GM18909 (cell line): ENCODE measurements around the gene PLXND1.

Source experiments
- ATAC-seq: cut with Tn5 transposase; IDR thresholded peaks from one replicate; pipeline ENCODE4 v1.9.1; 2021; ENCODE audit warnings: mild to moderate bottlenecking; ENCODE audit not compliant: unreplicated experiment, poor library complexity

PLXND1 gene

GRCh38 chr3:129535075-129535474, 71.4 kb downstream of the PLXND1 start:
- ATAC-seq: no peak

DNA sequence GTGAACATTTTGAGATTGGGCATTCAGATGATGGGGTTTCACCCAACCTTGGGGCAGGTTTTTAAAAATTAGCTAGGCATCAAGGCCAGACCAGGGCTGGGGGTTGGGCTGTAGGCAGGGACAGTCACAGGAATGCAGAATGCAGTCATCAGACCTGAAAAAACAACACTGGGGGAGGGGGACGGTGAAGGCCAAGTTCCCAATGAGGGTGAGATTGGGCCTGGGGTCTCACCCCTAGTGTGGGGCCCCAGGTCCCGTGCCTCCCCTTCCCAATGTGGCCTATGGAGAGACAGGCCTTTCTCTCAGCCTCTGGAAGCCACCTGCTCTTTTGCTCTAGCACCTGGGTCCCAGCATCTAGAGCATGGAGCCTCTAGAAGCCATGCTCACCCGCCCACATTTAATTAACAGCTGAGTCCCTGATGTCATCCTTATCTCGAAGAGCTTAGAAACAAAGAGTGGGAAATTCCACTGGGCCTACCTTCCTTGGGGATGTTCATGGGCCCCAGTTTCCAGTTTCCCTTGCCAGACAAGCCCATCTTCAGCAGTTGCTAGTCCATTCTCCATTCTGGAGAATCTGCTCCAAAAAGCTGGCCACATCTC, 71.9 kb downstream of the PLXND1 start:
- ATAC-seq: no peak

DNA sequence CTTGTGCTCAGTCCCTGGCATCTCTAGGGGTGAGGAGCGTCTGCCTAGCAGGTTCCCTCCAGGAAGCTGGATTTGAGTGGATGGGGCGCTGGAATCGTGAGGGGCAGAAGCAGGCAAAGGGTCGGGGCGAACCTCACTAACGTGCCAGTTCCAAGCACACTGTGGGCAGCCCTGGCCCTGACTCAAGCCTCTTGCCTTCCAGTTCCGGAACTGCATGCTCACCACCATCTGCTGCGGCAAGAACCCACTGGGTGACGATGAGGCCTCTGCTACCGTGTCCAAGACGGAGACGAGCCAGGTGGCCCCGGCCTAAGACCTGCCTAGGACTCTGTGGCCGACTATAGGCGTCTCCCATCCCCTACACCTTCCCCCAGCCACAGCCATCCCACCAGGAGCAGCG, 73.1 kb downstream of the PLXND1 start:
- no peak for ATAC-seq

GRCh38 chr3:129532261-129532660, 74.2 kb downstream of the PLXND1 start:
- no peak for ATAC-seq

GRCh38 chr3:129531699-129532098, 74.8 kb downstream of the PLXND1 start:
- no peak for ATAC-seq

DNA sequence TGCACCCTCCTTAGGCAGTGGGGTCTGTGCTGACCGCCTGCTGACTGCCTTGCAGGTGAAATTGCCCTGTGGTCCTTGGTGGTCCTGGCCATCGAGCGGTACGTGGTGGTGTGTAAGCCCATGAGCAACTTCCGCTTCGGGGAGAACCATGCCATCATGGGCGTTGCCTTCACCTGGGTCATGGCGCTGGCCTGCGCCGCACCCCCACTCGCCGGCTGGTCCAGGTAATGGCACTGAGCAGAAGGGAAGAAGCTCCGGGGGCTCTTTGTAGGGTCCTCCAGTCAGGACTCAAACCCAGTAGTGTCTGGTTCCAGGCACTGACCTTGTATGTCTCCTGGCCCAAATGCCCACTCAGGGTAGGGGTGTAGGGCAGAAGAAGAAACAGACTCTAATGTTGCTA, 75.7 kb downstream of the PLXND1 start:
- no peak for ATAC-seq

- no peak for ATAC-seq
These were observed 76.2 kb downstream of the PLXND1 start for GRCh38 chr3:129530251-129530791.

GRCh38 chr3:129529436-129530210, 76.9 kb downstream of the PLXND1 start:
- no peak for ATAC-seq

GRCh38 chr3:129528589-129529100, 77.8 kb downstream of the PLXND1 start, which contains the start of gene RHO:
Gene RHO (plus strand): TSS chr3:129528639. CDS start chr3:129528734, 95 bp downstream.
- no peak for ATAC-seq

DNA sequence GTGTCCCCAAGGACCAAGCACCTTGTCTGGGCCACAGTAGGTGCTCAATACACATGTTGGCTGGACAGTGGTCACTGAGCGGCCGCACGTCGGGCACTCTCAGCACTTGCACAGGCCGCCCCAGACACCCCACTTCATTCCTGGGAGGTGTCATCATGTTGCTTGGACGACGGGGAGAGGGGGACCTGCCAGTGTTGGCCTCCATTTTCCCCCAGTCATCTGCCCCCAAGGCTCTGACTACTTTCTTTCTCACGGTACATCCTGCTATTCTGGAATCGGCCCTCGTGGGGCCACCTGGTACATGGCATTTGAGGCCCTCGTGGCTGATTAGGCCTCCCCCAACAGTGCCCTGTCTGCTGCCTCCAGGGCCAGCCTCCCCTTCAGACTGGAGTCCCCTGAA, 79.2 kb downstream of the PLXND1 start:
- ATAC-seq: no peak

DNA sequence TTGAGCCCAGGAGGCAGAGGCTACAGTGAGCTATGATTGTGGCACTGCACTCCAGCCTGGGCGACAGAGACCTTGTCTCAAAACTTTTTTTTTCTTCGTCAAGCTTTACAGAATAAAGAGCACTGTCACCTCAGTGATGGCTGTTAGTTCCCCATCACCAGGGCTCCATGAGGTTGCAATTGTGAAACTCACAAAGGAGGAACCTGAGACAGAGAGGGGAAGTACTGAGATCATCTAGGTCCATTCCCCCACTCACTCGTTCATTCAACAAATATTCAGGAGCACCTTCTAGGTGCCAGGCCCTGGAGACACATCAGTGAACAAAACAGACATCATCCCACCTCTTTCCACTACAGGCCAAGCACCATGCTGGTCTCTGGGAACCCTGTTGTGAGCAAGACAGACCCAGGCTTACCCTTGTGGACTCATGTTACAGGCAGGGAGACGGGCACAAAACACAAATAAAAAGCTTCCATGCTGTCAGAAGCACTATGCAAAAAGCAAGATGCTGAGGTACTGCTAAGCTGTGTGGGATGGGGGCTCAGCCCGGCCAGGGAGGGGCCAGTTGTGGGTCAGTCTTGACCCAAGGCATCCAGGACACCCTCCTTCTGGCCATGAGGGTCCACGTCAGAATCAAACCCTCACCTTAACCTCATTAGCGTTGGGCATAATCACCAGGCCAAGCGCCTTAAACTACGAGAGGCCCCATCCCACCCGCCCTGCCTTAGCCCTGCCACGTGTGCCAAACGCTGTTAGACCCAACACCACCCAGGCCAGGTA, 80.2 kb downstream of the PLXND1 start:
- ATAC-seq: peak; percentile 81

DNA sequence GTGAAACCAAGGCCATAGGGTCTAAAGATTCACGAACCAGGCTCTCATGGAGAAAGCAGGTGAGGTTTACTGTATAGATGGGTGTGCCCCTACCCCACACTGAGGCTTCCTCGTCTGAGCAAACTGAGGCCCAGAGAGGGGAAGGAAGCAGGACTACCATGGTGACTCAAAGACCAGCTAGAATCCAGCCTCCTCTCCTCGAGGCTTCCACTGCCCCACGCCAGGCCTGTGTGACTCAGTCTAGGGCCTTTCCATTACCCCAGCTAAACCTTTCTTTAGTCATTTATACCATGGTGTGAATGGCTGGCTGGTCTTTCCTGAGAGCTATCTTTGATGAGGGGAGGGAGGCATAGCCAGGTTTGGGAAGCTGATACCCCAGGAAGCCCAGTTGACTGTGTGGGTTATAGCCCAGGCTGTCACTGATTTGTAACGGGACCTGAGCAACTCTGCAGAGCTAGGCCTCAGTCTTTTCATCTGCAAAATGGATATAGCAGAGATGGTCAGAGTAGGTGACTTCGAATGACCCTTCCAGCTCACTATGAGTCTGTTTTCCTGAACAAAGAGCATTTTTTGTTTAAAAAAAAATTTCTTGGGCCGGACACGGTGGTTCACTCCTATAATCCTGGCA, 81.0 kb downstream of the PLXND1 start:
- no peak for ATAC-seq

- no peak for ATAC-seq
These were observed 82.4 kb downstream of the PLXND1 start for GRCh38 chr3:129524081-129524480.

DNA sequence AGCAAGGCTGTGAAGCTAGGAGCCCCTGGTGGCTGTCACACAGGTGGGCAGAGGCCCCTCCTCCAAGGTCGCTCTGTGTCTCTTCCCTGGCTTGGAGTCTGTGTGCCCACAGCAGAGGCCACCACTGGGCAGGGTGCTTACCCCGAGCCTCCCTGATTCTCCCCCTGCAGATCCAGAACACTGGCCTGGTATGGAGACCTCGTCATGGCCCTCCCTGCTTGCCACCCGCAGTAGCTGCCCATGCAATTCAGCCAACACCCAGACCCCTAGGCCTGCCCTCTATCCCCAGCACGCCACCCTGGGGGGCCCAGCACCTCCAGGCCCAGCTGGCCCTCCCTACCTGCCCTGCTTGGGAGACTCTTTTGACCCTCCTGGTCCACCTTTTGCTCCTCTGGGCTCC, 83.5 kb downstream of the PLXND1 start:
- no peak for ATAC-seq

DNA sequence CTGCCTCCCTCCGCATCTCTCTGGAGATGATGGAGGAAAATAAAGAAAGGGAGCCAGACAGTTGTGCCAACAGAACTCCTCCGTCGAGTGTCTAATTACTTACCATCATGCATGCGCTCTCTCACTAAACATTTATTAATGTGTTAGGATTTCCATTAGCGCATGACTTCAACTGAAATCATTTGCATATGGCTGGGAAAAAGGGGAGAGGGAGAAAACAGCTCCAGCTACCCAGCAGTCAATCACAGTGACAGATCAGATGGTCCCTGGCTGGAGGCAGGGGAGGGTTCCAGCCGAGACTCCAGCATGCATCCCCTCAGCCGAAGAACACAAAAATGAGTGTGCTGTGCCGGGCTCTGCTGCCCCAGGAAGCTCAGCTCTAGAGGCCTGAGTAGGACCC, 84.9 kb downstream of the PLXND1 start:
- ATAC-seq: no peak

GRCh38 chr3:129520960-129521359, 85.5 kb downstream of the PLXND1 start:
- ATAC-seq: no peak

GRCh38 chr3:129519896-129520715, 86.4 kb downstream of the PLXND1 start:
- no peak for ATAC-seq

DNA sequence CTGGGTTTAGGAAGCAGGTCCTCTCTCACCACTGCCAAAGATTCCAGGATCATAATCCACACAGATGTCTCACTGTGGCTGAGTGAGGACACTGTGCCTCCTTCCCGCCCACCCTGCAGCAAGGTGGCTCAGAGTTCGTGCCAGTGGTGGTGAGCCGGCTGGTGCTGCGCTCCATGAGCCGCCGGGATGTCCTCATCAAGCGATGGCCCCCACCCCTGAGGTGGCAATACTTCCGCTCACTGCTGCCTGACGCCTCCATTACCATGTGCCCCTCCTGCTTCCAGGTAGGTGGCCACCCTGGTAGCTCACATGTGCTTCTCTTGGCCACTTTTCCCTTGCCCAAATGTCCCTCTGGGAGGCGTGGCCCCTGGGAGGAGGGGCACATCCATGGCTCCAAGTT, 87.0 kb downstream of the PLXND1 start:
- no peak for ATAC-seq

DNA sequence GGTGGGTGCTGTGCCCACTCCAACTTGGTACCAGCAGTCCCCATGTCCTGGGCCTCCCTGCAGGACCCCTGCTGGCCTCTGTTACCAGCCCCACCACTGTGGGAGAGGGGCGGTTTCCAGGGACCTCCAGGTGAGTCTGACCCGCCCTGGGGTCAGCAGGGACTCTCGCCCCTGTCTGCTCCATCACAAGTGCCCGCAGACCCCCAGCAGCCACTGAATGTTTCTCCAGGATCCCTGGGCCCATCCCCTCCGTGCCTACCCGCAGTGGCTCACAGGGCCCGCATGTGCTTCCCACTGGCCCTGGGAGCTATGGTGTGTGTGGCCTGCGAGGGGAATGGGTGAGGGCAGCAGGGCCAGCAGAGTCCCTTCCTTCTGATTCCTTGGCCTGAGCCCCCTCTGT, 87.9 kb downstream of the PLXND1 start:
- no peak for ATAC-seq
